C4-2B (cell line): ENCODE results near the gene RASGRP1.

Experiments
- H3K27ac ChIP-seq: fragments of 450-650 bp; 2 replicates; pipeline ENCODE4 v1.5.1; 2017
- ZFX ChIP-seq: fragments of 450-650 bp; IDR thresholded peaks from 2 replicates; pipeline ENCODE4 v1.6.1; 2017
- TF ChIP-seq, protein P1 (sequence below): fragments of 450-650 bp; conservative IDR thresholded peaks from 2 replicates; pipeline ENCODE4 v1.5.1; 2017; ENCODE audit warnings: mild to moderate bottlenecking

The RASGRP1 gene

DNA sequence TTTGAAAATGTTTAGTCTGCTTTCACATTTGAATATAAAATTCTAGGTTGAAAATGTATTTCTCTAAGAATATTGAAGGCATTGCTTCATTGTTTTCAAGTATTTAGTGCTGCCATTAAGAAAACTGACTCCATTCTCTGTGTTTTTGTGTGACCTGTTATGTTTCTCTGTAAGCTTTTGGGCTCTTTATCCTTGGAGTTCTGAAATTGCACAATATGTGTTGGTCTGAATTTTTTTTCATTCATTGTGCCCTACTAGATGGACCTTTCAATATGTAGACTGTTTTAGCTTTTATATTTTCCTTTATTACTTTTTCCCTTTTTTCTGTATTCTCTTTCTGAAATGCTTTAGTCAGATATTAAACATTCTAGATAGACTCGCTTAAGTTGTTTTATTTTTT, 88.5 kb downstream of the RASGRP1 start:
- no peak for TF ChIP-seq ZFX
- TF ChIP-seq, protein P1, sequence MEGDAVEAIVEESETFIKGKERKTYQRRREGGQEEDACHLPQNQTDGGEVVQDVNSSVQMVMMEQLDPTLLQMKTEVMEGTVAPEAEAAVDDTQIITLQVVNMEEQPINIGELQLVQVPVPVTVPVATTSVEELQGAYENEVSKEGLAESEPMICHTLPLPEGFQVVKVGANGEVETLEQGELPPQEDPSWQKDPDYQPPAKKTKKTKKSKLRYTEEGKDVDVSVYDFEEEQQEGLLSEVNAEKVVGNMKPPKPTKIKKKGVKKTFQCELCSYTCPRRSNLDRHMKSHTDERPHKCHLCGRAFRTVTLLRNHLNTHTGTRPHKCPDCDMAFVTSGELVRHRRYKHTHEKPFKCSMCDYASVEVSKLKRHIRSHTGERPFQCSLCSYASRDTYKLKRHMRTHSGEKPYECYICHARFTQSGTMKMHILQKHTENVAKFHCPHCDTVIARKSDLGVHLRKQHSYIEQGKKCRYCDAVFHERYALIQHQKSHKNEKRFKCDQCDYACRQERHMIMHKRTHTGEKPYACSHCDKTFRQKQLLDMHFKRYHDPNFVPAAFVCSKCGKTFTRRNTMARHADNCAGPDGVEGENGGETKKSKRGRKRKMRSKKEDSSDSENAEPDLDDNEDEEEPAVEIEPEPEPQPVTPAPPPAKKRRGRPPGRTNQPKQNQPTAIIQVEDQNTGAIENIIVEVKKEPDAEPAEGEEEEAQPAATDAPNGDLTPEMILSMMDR = no peak
- H3K27ac ChIP-seq = no peak overlapping the region

DNA sequence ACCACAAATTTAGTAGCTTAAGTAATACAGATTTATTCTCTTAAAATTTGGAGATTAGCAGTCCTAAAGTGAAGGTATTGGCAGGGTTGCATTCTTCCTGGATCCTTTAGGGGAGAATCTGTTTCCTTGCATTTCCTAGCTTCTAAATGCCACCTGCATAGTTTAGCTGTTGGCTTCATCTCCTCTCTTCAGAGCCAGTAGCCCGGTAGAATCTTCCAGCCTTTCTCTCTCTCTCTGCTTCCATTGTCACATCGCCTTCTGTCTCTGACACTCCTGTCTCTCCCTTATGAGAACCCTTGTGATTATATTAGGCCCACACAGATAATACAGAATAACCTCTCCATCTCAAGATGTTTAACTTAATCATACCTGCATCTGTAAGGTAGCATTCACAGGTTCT, 89.3 kb downstream of the RASGRP1 start:
- H3K27ac ChIP-seq = no peak overlapping the region
- no peak for TF ChIP-seq ZFX
- TF ChIP-seq, protein P1 = no peak

DNA sequence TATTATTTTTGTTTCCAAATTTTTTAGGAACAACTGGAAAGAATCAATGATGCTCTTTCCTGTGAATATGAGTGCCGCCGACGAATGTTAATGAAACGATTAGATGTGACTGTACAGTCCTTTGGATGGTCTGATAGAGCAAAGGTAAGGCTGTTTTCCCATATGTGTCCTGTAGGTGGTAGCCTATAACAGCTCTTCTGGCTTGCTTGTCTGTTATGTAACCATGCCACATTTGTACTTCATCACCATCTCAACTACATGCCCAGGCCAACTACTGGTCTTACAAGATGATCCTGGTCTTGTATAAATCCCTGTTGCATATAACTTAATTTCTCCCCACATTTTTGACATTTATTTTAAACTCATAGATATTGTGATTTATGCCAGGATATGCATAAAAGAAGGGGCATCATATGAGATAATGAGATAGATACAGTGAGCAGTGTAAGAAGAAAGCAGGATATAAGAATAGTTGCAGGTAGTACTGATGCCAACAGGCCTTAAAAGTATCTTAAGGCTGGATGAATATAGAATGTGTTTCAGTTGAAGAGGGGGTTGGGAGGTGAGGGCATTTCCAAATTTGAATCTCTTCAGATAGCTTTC, 90.4 kb downstream of the RASGRP1 start:
- no peak overlapping the region for H3K27ac ChIP-seq
- TF ChIP-seq, protein P1 = peak; percentile 82
- no peak for TF ChIP-seq ZFX

DNA sequence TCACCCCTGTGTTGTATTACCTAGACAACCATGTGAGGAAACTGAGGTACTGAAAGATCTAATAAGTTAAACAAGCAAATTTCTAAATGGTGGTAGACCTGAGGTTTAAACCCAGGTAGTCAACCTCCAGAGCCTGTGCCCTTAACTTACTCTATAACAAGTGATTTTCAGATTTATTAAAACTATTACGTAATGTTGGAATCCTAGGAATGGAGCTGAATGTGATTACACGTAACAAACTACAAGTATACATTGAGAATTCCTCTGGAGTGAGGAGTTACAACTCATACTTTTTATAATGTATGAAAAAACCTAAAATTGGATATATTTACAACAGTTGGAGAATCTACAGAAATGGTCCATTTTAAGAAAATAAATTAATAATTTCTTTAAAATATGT, 92.6 kb downstream of the RASGRP1 start:
- TF ChIP-seq, protein P1 = no peak
- no peak for TF ChIP-seq ZFX
- H3K27ac ChIP-seq = no peak overlapping the region

DNA sequence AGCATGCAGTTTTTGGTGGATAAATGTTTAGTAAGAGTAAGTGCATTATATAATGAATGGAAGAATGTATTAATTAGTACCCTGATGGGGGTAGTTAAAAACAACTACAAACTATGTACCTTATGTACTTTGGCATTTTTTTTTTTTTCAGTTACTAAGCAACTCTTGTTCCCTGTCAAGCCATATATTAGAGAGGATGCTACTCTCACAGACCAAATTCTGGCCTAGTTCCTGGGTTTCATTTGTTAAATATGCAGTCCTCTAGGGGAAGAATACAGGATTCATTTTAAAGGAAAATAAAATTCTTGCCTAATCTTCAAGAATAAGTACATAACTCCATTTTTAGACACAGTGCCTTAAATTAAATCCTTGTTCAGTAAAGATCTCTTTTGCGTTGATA, 93.8 kb downstream of the RASGRP1 start:
- no peak overlapping the region for H3K27ac ChIP-seq
- TF ChIP-seq ZFX = no peak
- TF ChIP-seq, protein P1 = no peak

GRCh38 chr15:38464675-38465074, 99.9 kb downstream of the RASGRP1 start:
- no peak overlapping the region for H3K27ac ChIP-seq
- no peak for TF ChIP-seq ZFX
- TF ChIP-seq, protein P1 = no peak

DNA sequence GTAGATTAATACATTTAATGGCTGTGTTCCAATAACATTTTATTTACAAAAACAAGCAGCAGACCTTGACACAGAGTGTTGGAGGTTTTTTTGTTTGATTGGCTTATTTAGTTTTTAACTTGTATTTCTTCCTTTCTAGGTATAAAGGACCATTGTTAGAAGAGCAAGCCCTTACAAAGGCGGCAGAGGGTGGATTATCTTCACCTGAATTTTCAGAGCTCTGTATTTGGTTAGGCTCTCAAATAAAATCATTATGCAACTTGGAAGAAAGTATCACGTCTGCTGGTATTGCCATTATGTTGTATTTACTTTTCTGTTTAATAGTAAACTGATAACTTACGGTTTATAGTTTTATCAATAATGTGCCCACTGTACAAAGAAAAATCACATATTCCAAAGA, 100.7 kb downstream of the RASGRP1 start:
- TF ChIP-seq, protein P1 = no peak
- TF ChIP-seq ZFX = no peak
- no peak overlapping the region for H3K27ac ChIP-seq
